K562 (cell line): ENCODE data around the gene SCNN1B. TPM values are rescaled to one million over a fixed set of nuclear protein-coding genes. Genes with fewer than 3 reads are reported as not detected.

ENCODE experiments used
- ATAC-seq: fragments of 200-7000 bp; cut with Tn5 transposase; 3 replicates; pipeline ENCODE4 v1.9.1; 2020; ENCODE audit warnings: moderate library complexity
- BruUV-seq: library from RNA; stranded (reverse); fragments of 400-500 nt; replicated peaks from 2 replicates; lab custom pipeline; 2021; lab: Mats Ljungman, UMichigan
- CTCF ChIA-PET: fragments of 300-600 bp; formaldehyde crosslinking; extraction: SDS; loops from one replicate; lab custom pipeline; 2021; ENCODE audit warnings: low intra/inter-chr PET ratio; lab: Yijun Ruan, JAX
- POLR2A ChIA-PET: fragments of 300-600, 350-650 bp; sonication (Branson Sonifier 250); formaldehyde crosslinking; extraction: SDS; loops from one replicate; lab custom pipeline; 2021; ENCODE audit warnings: antibody characterized with exemption, inconsistent platforms; lab: Yijun Ruan, JAX
- DNase-seq, 4 experiments: peaks; one replicate each; pipeline versions ENCODE4 v3.0.0 to v3.0.0-alpha.2; 2011 to 2018; ENCODE audit warnings: low spot score in 3 of 4, mixed read lengths in 3 of 4; ENCODE audit errors: extremely low read depth in 1 of 4
- FAIRE-seq: peaks from 2 replicates; lab custom pipeline; 2011; peaks lifted over from hg19 to GRCh38; lab: Jason Lieb, UNC
- H2AFZ ChIP-seq: 2 replicates; pipeline ENCODE4 v1.6.0; 2011; ENCODE audit warnings: low read depth, low read length, control low read depth, inconsistent platforms
- H3K27ac ChIP-seq: fragments of 200-600 bp; 3 replicates; pipeline ENCODE4 v1.8.0; 2011; ENCODE audit warnings: low read depth, mild to moderate bottlenecking, control low read depth, inconsistent platforms, low read length, moderate library complexity, mixed read lengths; ENCODE audit errors: extremely low read depth
- H3K27me3 ChIP-seq, 2 experiments: fragments of 300-600 bp in 1 of 2; 2 replicates in 1 of 2; 3 replicates in 1 of 2; pipeline versions ENCODE4 v1.6.0 to v1.8.0; 2011; ENCODE audit warnings: inconsistent platforms in 2 of 2, low read length in 2 of 2, mild to moderate bottlenecking in 1 of 2, mixed read lengths in 1 of 2, moderate library complexity in 1 of 2; ENCODE audit not compliant: control insufficient read depth in 2 of 2, insufficient read depth in 2 of 2
- H3K36me3 ChIP-seq: fragments of 300-600 bp; 3 replicates; pipeline ENCODE4 v1.8.0; 2011; ENCODE audit warnings: mild to moderate bottlenecking, low read length, inconsistent platforms; ENCODE audit not compliant: control insufficient read depth, insufficient read depth
- H3K4me1 ChIP-seq, 2 experiments: fragments of 200-600 bp in 1 of 2; replicated peaks in 1 of 2; 2 replicates in 1 of 2; 3 replicates in 1 of 2; pipeline versions ENCODE4 v1.5.1 to v1.8.0; 2011; ENCODE audit warnings: inconsistent platforms in 2 of 2, low read length in 2 of 2, mild to moderate bottlenecking in 1 of 2, mixed read lengths in 1 of 2, moderate library complexity in 1 of 2; ENCODE audit not compliant: control insufficient read depth in 2 of 2, insufficient read depth in 2 of 2
- H3K4me2 ChIP-seq: 2 replicates; pipeline ENCODE4 v1.6.1; 2011; ENCODE audit warnings: low read length, control low read depth, inconsistent platforms, mixed read lengths; ENCODE audit not compliant: insufficient read depth
- H3K4me3 ChIP-seq: fragments of 200-600 bp; sonication (generic), shearing (Covaris generic); 2 replicates; pipeline ENCODE4 v1.5.1; 2016; ENCODE audit warnings: control low read depth, inconsistent platforms
- H3K79me2 ChIP-seq: fragments of 200-600 bp; 3 replicates; pipeline ENCODE4 v1.8.0; 2011; ENCODE audit warnings: low read length, inconsistent platforms; ENCODE audit not compliant: control insufficient read depth, insufficient read depth
- H3K9ac ChIP-seq, 2 experiments: 2 replicates each; pipeline versions ENCODE4 v1.6.0 to v1.6.1; 2011; ENCODE audit warnings: low read depth in 2 of 2, low read length in 2 of 2, control low read depth in 1 of 2, inconsistent platforms in 1 of 2, mild to moderate bottlenecking in 1 of 2, mixed read lengths in 1 of 2; ENCODE audit not compliant: insufficient read depth in 1 of 2
- H3K9me1 ChIP-seq: one replicate; pipeline ENCODE4 v1.6.0; 2011; ENCODE audit warnings: inconsistent platforms, mild to moderate bottlenecking, low read length, moderate library complexity; ENCODE audit not compliant: control insufficient read depth, insufficient read depth
- H3K9me3 ChIP-seq: replicated peaks from 2 replicates; pipeline ENCODE4 v1.5.1; 2011; ENCODE audit warnings: low read depth, low read length, inconsistent platforms; ENCODE audit not compliant: control insufficient read depth, insufficient read depth
- H4K20me1 ChIP-seq: replicated peaks from 2 replicates; pipeline ENCODE4 v1.6.1; 2011; ENCODE audit warnings: low read length, inconsistent platforms, mixed read lengths; ENCODE audit not compliant: control insufficient read depth, insufficient read depth
- BRF1 ChIP-seq: IDR thresholded peaks from 3 replicates; pipeline ENCODE4 v1.6.1; 2011; ENCODE audit warnings: borderline replicate concordance, mild to moderate bottlenecking; ENCODE audit not compliant: insufficient read length; ENCODE audit errors: extremely low read depth
- GABPB1 ChIP-seq: sonication (generic); formaldehyde crosslinking; IDR thresholded peaks from 2 replicates; pipeline ENCODE4 v1.8.0; 2022; ENCODE audit warnings: mild to moderate bottlenecking, missing genetic modification reagents
- MAFK ChIP-seq: IDR thresholded peaks from 2 replicates; pipeline ENCODE4 v1.6.1; 2011; ENCODE audit warnings: low read length, improper control_type of control experiment
- MEIS2 ChIP-seq: fragments of 450-650 bp; IDR thresholded peaks from 2 replicates; pipeline ENCODE4 v1.6.1; 2014; ENCODE audit warnings: mild to moderate bottlenecking; ENCODE audit not compliant: partially characterized antibody
- RERE ChIP-seq: sonication (generic); formaldehyde crosslinking; IDR thresholded peaks from 2 replicates; pipeline ENCODE4 v1.8.0; 2023; ENCODE audit warnings: missing genetic modification reagents, mild to moderate bottlenecking, borderline replicate concordance
- ZBTB17 ChIP-seq: fragments of 450-650 bp; formaldehyde crosslinking; IDR thresholded peaks from 2 replicates; pipeline ENCODE4 v1.4.0; 2020; ENCODE audit warnings: mild to moderate bottlenecking
- ZC3H11A ChIP-seq: IDR thresholded peaks from 2 replicates; pipeline ENCODE4 v1.6.1; 2012; ENCODE audit warnings: low read depth, low read length, improper control_type of control experiment
- ZKSCAN3 ChIP-seq: fragments of 250-450 bp; sonication (Bioruptor Pico); IDR thresholded peaks from 2 replicates; pipeline ENCODE4 v1.4.0; 2020
- ZNF77 ChIP-seq: fragments of 250-450 bp; sonication (Bioruptor Pico); IDR thresholded peaks from 2 replicates; pipeline ENCODE4 v1.5.0; 2020
- ZNF778 ChIP-seq: fragments of 450-650 bp; formaldehyde crosslinking; IDR thresholded peaks from 2 replicates; pipeline ENCODE4 v1.4.0; 2020; ENCODE audit warnings: mild to moderate bottlenecking, moderate library complexity
- WGBS: fragments of 100-300 bp; shearing (Covaris generic); methylation state at CpG from one replicate; pipeline ENCODE4 v1.1.6; 2016; ENCODE audit warnings: low coverage, mixed read lengths; ENCODE audit not compliant: insufficient coverage; ENCODE audit errors: missing lambda C conversion rate; 5-methylcytosine and 5-hydroxymethylcytosine counted together
- in situ Hi-C: fragments of 300-500 bp; cut with MboI; formaldehyde crosslinking; loops from 4 replicates; pipeline ENCODE4 v1.15.0; 2018; ENCODE audit warnings: inconsistent platforms, mixed read lengths
- intact Hi-C: fragments of 100-400 bp; cut with micrococcal nuclease; formaldehyde crosslinking; loops from 2 replicates; pipeline ENCODE4 v1.14.2; 2022
- polyA plus RNA-seq, 8 experiments: library from polyadenylated mRNA; depleted of rRNA in 4 of 8; stranded (reverse) in 5 of 8; unstranded in 3 of 8; fragments of >200 nt; fragmentation: Nextera tagmentation in 2 of 8; fragmentation: Illumina TruSeq in 1 of 8; extraction: Ambion mirVana in 2 of 8; extraction: Trizol in 1 of 8; gene quantifications; 2 replicates each; pipeline versions ENCODE4 v1.2.1 to v1.2.3, GENCODE V29; 2011 to 2014; ENCODE audit warnings: inconsistent platforms in 1 of 8, missing spikeins in 1 of 8
- total RNA-seq, 7 experiments: library from RNA; depleted of rRNA in 6 of 7; stranded (reverse); fragments of >200 nt in 6 of 7; fragmentation: Illumina TruSeq in 2 of 7; extraction: Trizol in 2 of 7; gene quantifications; 2 replicates each; pipeline versions ENCODE4 v1.2.1 to v1.2.3, GENCODE V29; 2011 to 2021; ENCODE audit warnings: low replicate concordance in 1 of 7
- TF ChIP-seq, protein P1 (sequence below): fragments of 450-650 bp; IDR thresholded peaks from 2 replicates; pipeline ENCODE4 v1.6.1; 2014; ENCODE audit warnings: low read depth, mild to moderate bottlenecking, moderate library complexity, borderline replicate concordance

SCNN1B gene
- total and polyA plus RNA-seq, 9 of the 15 experiments (the other 6 are each of a cell fraction or from before 2014, with no cell fraction given), result not detected

GRCh38 chr16:23373436-23374219, 71.5 kb downstream of the SCNN1B start:
- Histone ChIP-seq H3K4me3 (no peak overlapping the region), H3K36me3 (no peaks in the 10 kb centered on the region), H3K9me3 (no peaks in the 10 kb centered on the region), H3K79me2 (no peaks in the 10 kb centered on the region), H3K4me1 (no peaks in the 10 kb centered on the region; a peak in 1 of 5 replicates), H2AFZ (no peak overlapping the region), H3K27me3 (peaks cover 4 to 53% of the 10 kb centered on the region in 2 experiments; a peak in 3 of 5 replicates), H4K20me1 (0 out of 2 replicates have a peak, but pooled peaks cover 3% of the 10 kb centered on the region), H3K9ac (no peak overlapping the region), H3K4me2 (no peak overlapping the region), H3K27ac (no peak overlapping the region), H3K9me1 (no peaks in the 10 kb centered on the region)
- intact Hi-C loops, result no loop called here
- in situ Hi-C loops, result no loop called here
- WGBS, result 0% methylated on average over 13 of the region's 13 CpGs
- no TSS peak for BruUV-seq
- DNase-seq (no peak), ATAC-seq (no peak), FAIRE-seq (no peak)
- POLR2A ChIA-PET, result no interaction called here
- no peak for TF ChIP-seq ZC3H11A
- TF ChIP-seq ZBTB17 (CRISPR knock-in tag), result no peak
- no peak for TF ChIP-seq BRF1
- TF ChIP-seq ZNF77, result no peak
- no peak for TF ChIP-seq RERE (CRISPR knock-in tag)
- no peak for TF ChIP-seq MEIS2
- TF ChIP-seq, protein P1, sequence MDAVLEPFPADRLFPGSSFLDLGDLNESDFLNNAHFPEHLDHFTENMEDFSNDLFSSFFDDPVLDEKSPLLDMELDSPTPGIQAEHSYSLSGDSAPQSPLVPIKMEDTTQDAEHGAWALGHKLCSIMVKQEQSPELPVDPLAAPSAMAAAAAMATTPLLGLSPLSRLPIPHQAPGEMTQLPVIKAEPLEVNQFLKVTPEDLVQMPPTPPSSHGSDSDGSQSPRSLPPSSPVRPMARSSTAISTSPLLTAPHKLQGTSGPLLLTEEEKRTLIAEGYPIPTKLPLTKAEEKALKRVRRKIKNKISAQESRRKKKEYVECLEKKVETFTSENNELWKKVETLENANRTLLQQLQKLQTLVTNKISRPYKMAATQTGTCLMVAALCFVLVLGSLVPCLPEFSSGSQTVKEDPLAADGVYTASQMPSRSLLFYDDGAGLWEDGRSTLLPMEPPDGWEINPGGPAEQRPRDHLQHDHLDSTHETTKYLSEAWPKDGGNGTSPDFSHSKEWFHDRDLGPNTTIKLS, result no peak
- no peak for TF ChIP-seq GABPB1 (CRISPR knock-in tag)
- TF ChIP-seq ZKSCAN3, result no peak
- TF ChIP-seq ZNF778 (CRISPR knock-in tag), result no peak
- TF ChIP-seq MAFK, result no peak
- CTCF ChIA-PET, result no interaction called here
